ENCODE results near the gene SRGAP2B.
"Not testable (repeated sequence)": the region's sequence is repeated elsewhere in the genome, so short reads cannot be mapped to it uniquely, and the experiment has no call there.

Gene SRGAP2B

GRCh38 chr1:144946525-144947480 is 148.3 kb downstream of the SRGAP2B start:
- not testable (repeated sequence) for DNase-seq (ENCODE audit: low read depth)

- not testable (repeated sequence) for DNase-seq (ENCODE audit: low read depth)
Observed at GRCh38 chr1:144941710-144942109, 153.4 kb downstream of the SRGAP2B start.

GRCh38 chr1:144940054-144940453 is 155.1 kb downstream of the SRGAP2B start:
- not testable (repeated sequence) for DNase-seq (ENCODE audit: low read depth)

- DNase-seq (ENCODE audit: low read depth) = not testable (repeated sequence)
Observed at GRCh38 chr1:144938627-144939026, 156.5 kb downstream of the SRGAP2B start.

GRCh38 chr1:144936186-144936732 is 158.9 kb downstream of the SRGAP2B start:
- not testable (repeated sequence) for DNase-seq (ENCODE audit: low read depth)

GRCh38 chr1:144935310-144935709 is 159.8 kb downstream of the SRGAP2B start:
- DNase-seq (ENCODE audit: low read depth) = not testable (repeated sequence)

- DNase-seq (ENCODE audit: low read depth) = not testable (repeated sequence)
Observed at GRCh38 chr1:144933014-144933413, 162.1 kb downstream of the SRGAP2B start.

- not testable (repeated sequence) for DNase-seq (ENCODE audit: low read depth)
Observed at GRCh38 chr1:144932153-144932552, 163.0 kb downstream of the SRGAP2B start.

GRCh38 chr1:144931553-144931952 is 163.6 kb downstream of the SRGAP2B start:
- DNase-seq (ENCODE audit: low read depth) = not testable (repeated sequence)

GRCh38 chr1:144930085-144930777 is 164.9 kb downstream of the SRGAP2B start:
- DNase-seq (ENCODE audit: low read depth) = not testable (repeated sequence)

GRCh38 chr1:144927292-144927691 is 167.8 kb downstream of the SRGAP2B start:
- DNase-seq (ENCODE audit: low read depth) = not testable (repeated sequence)

- DNase-seq (ENCODE audit: low read depth) = not testable (repeated sequence)
Observed at GRCh38 chr1:144923640-144924039, 171.5 kb downstream of the SRGAP2B start.

- DNase-seq (ENCODE audit: low read depth) = not testable (repeated sequence)
Observed at GRCh38 chr1:144922785-144923184, 172.3 kb downstream of the SRGAP2B start.

- not testable (repeated sequence) for DNase-seq (ENCODE audit: low read depth)
Observed at GRCh38 chr1:144919106-144919505, 176.0 kb downstream of the SRGAP2B start.

- not testable (repeated sequence) for DNase-seq (ENCODE audit: low read depth)
Observed at GRCh38 chr1:144918027-144918603, 177.0 kb downstream of the SRGAP2B start.

GRCh38 chr1:144917154-144918026 is 177.7 kb downstream of the SRGAP2B start:
- DNase-seq (ENCODE audit: low read depth) = not testable (repeated sequence)

- not testable (repeated sequence) for DNase-seq (ENCODE audit: low read depth)
Observed at GRCh38 chr1:144913977-144914734, 181.0 kb downstream of the SRGAP2B start.

GRCh38 chr1:144913458-144913857 is 181.7 kb downstream of the SRGAP2B start:
- DNase-seq (ENCODE audit: low read depth) = not testable (repeated sequence)

- not testable (repeated sequence) for DNase-seq (ENCODE audit: low read depth)
Observed at GRCh38 chr1:144910729-144911128, 184.4 kb downstream of the SRGAP2B start.

GRCh38 chr1:144900841-144901240 is 194.3 kb downstream of the SRGAP2B start:
- DNase-seq (ENCODE audit: low read depth) = not testable (repeated sequence)

All from activated T-cell treated with anti-CD3 and anti-CD28 coated beads for 48 hours (primary cell).